Measurements from ENCODE around the gene AGAP1. TPM values are rescaled to one million over a fixed set of nuclear protein-coding genes. Genes with fewer than 3 reads are reported as not detected.

Gene AGAP1
- total RNA-seq, 1 experiment from 2014 or later = 25.8 TPM

GRCh38 chr2:235505181-235505741 is 11.4 kb downstream of the AGAP1 start:
- Histone ChIP-seq H2AFZ (ENCODE audit: low read length) (no peak overlapping the region), H3K23ac (ENCODE audit: insufficient read length, low read depth, low read length) (no peak overlapping the region), H3T11ph (ENCODE audit: low read length) (no peak overlapping the region), H3K79me1 (ENCODE audit: insufficient read depth, low read depth, low read length, poor library complexity, severe bottlenecking) (no peaks in the 10 kb centered on the region), H3K79me2 (ENCODE audit: insufficient read depth, low read length) (peaks cover 2% of the 10 kb centered on the region; the same call in 1 of the 2 replicates), H2BK20ac (ENCODE audit: low read depth, low read length, poor library complexity, severe bottlenecking) (no peak overlapping the region), H2BK12ac (ENCODE audit: insufficient read length, low read depth, low read length) (no peak overlapping the region), H3K9ac (ENCODE audit: extremely low read depth, insufficient read length, low read length) (no peak overlapping the region), H3K27ac (ENCODE audit: insufficient read length, low read depth, low read length) (no peak overlapping the region), H2AK5ac (ENCODE audit: insufficient read length, low read length) (no peak overlapping the region), H4K91ac (ENCODE audit: insufficient read length, low read depth, low read length) (no peak overlapping the region), H3K23me2 (ENCODE audit: insufficient read length, low read depth, low read length, poor library complexity, severe bottlenecking) (peaks cover 4% of the 10 kb centered on the region), H3K14ac (ENCODE audit: insufficient read depth, low read length) (peak overlapping the region; percentile 84; the same call in 1 of the 2 replicates), H3K4ac (ENCODE audit: low read depth, low read length) (no peak overlapping the region), H4K8ac (replicated peaks; ENCODE audit: insufficient read length, low read depth, low read length) (no peak overlapping the region), H3K4me1 (ENCODE audit: insufficient read depth, low read length) (peaks cover 18% of the 10 kb centered on the region; the same call in 1 of the 2 replicates), H4K20me1 (ENCODE audit: control insufficient read depth, insufficient read depth, insufficient read length) (no peaks in the 10 kb centered on the region), H2BK120ac (ENCODE audit: low read depth, low read length, poor library complexity, severe bottlenecking) (no peak overlapping the region), H2BK5ac (ENCODE audit: insufficient read length, low read length) (no peak overlapping the region), H3K9me3 (ENCODE audit: control insufficient read depth, low read depth, low read length) (no peaks in the 10 kb centered on the region), H2BK15ac (ENCODE audit: low read depth, low read length) (no peak overlapping the region), H3K27me3 (ENCODE audit: insufficient read depth, low read length) (no peaks in the 10 kb centered on the region), H3K18ac (ENCODE audit: insufficient read length, low read depth, low read length) (peak overlapping the region; percentile 3), H3K4me2 (ENCODE audit: insufficient read depth, insufficient read length, low read length) (no peak overlapping the region), H4K5ac (ENCODE audit: insufficient read length, low read depth, low read length) (no peak overlapping the region), H3K56ac (ENCODE audit: insufficient read length, low read depth, low read length) (no peak overlapping the region)
- H3K4me3 Mint-ChIP-seq = peak overlapping the region; percentile 3 to 7; a peak in 3 of 5 replicates
- no peaks in the 10 kb centered on the region for H3K27me3 Mint-ChIP-seq (ENCODE audit: low read depth)
- peak; percentile 70 for DNase-seq
- TF ChIP-seq CTCF (conservative IDR thresholded peaks at IDR 0.05) = no peak
- H3K27ac Mint-ChIP-seq = peak overlapping the region; percentile 28 to 95 (median 65)
- WGBS (ENCODE audit: extremely low coverage, insufficient read length, low lambda C conversion rate) = no CpG with 5 or more reads among the region's 7 CpGs
- H3K36me3 Mint-ChIP-seq (ENCODE audit: insufficient read depth in 1 of 3, low read depth in 3 of 3) = peaks cover 0 to 8% (median 0%) of the 10 kb centered on the region in 3 experiments; a peak in 2 of 7 replicates
- no peaks in the 10 kb centered on the region for H3K9me3 Mint-ChIP-seq
- peaks cover 58 to 61% of the 10 kb centered on the region in 2 experiments for H3K4me1 Mint-ChIP-seq

Data from H9 (cell line).